PFSK-1 (cell line): ENCODE measurements around the gene NOTCH4.
A peak's percentile ranks its signal among the peaks of the same experiment; 100 is the strongest.

Experiments used
- FOXP2 ChIP-seq: optimal IDR thresholded peaks from 2 replicates; pipeline ENCODE3; 2011; ENCODE audit warnings: borderline replicate concordance, control low read depth, inconsistent platforms; ENCODE audit not compliant: insufficient read depth; ENCODE audit errors: extremely low read length, extremely low read depth
- POLR2AphosphoS5 ChIP-seq: IDR thresholded peaks from 2 replicates; pipeline ENCODE4 v1.6.1; 2012; ENCODE audit warnings: low read depth, mild to moderate bottlenecking, control low read depth, low read length, moderate library complexity
- REST ChIP-seq, 2 experiments: IDR thresholded peaks; 2 replicates each; pipeline versions ENCODE4 v1.6.1 to v1.8.0; 2011 to 2012; ENCODE audit warnings: low read depth in 2 of 2, low read length in 2 of 2, control low read depth in 1 of 2, inconsistent platforms in 1 of 2, mild to moderate bottlenecking in 1 of 2, moderate library complexity in 1 of 2; ENCODE audit not compliant: insufficient read depth in 1 of 2
- SIN3A ChIP-seq: IDR thresholded peaks from 2 replicates; pipeline ENCODE4 v1.6.1; 2012; ENCODE audit warnings: mild to moderate bottlenecking, low read length, moderate library complexity, borderline replicate concordance; ENCODE audit not compliant: insufficient read depth
- TAF1 ChIP-seq: IDR thresholded peaks from 2 replicates; pipeline ENCODE4 v1.6.1; 2012; ENCODE audit warnings: low read length, control low read depth, borderline replicate concordance; ENCODE audit not compliant: insufficient read depth

Gene NOTCH4

DNA sequence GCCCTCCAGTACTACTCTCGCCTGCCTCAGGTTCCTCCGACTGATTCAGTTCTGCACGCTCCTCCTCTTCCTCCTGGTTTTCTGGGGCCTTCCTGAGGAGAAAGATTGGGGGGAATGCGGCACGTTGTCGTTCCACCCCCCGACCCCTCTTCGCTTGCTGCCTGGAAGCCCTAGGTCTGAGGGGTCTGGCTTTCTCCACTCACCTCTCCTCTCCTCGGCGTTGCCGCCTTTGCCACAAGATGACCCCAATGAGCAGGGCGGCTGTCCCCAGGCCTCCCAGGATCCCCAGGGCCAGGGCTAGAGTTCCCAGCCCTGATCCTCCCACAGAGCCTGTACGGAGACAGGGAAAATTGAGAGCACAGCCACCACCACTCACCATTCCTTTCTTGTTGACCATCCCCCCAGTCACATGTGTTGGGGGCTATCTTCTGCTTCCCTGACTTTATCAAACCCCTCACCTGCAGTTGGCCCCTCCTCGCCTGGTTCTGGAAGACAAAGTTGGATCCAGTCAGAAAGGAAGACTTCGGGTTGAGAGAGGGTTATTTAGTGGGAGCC lies 42.6 kb downstream of the NOTCH4 start:
- TF ChIP-seq FOXP2 = no peak
- TF ChIP-seq SIN3A = no peak
- no peak for TF ChIP-seq REST (IDR thresholded peaks at IDR 0.05; ENCODE audit: insufficient read depth in 1 of 2, low read depth in 2 of 2, low read length in 2 of 2)
- no peak for TF ChIP-seq TAF1
- TF ChIP-seq POLR2AphosphoS5 = no peak

GRCh38 chr6:32179766-32180405 lies 44.0 kb downstream of the NOTCH4 start:
- TF ChIP-seq REST (IDR thresholded peaks at IDR 0.05; ENCODE audit: insufficient read depth in 1 of 2, low read depth in 2 of 2, low read length in 2 of 2) = no peak
- TF ChIP-seq POLR2AphosphoS5 = no peak
- no peak for TF ChIP-seq FOXP2
- TF ChIP-seq TAF1 = no peak
- TF ChIP-seq SIN3A = no peak

DNA sequence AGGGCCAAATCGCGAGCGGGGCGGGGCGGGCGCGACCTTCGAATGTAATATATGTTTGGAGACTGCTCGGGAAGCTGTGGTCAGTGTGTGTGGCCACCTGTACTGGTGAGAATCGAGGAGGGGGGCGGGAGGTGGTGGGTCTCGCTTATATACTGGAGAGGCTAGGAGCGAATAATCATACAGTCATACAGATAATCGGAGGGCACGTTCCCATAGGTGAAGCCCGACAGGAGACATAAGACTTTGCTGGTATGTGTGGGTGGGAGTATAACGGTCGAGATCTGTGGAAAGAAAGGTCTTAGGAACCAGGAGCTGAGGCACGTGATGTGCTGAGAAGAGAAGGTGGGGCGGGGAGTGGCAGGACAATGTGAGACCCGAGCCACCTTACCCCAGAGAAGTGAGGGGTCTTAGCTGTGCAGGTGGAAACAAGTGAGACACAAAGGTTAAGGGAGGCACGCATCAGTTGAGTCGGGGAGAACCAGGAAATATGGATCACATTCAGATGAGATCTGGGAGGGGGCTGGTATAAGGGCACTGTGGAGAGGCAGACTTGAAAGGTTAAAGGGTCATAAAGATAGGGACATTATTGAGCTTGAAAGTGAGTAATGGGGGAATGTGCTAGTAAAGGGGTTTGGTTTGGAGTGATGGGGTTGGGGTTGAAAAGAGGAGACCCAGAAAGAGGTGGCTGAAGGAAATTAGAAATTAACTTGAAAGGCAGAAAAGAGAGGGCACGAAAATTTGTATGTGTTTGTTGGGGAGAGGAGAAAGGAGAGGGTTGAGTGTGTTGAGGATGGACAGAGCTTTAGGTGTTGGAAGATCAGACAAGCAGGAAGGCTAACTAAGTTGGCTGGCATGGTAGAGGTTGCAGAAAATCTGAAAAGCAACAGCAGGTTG lies 45.1 kb downstream of the NOTCH4 start:
- TF ChIP-seq REST (IDR thresholded peaks at IDR 0.05; ENCODE audit: insufficient read depth in 1 of 2, low read depth in 2 of 2, low read length in 2 of 2) (no peak), POLR2AphosphoS5 (no peak), SIN3A (no peak), FOXP2 (no peak), TAF1 (no peak)

DNA sequence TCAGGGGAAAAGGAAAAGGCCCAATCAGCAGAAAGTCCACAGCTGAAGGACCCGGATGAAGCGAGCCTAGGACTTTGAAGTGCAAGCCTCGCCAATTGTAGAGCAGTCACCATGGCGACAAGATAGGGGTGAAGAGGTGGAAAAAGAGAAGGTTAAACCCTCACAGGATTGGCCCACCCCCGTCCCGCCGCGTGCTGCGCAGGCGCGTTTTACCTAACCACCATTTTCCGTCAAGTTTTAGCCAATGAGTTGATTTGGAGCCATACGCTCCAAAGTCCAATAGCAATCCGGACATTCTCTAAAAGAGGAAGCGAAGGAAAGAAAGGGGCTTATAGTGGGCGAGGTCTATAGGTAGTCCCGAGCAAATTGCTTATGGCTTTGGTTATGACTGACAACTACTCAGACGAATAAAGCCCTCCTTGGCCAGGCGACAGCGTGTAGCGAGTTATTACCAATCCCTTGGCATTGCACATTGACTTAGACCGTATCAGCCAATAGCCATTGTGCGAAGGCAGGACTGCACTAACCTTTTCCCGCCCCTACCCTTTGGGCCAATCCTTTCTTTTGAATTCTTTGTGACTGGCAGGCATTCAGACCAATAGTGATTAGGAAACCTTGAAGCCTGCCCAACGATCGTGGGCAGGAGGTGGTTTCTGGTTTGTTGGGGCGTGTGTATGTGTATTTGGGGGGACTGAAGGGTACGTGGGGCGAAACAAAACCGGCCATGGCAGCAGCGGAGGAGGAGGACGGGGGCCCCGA lies 45.9 kb downstream of the NOTCH4 start, which contains the start of gene RNF5:
Gene RNF5, plus strand, starts transcription at position 618 of the 759 bp plus-strand sequence. Its CDS starts 107 bp downstream, at position 725.
- TF ChIP-seq REST (IDR thresholded peaks at IDR 0.05; ENCODE audit: insufficient read depth in 1 of 2, low read depth in 2 of 2, low read length in 2 of 2) (no peak), TAF1 (peak; percentile 51; the same call in 1 of the 2 replicates)
